HG03571 (cell line): ENCODE measurements around the gene HBB.

Experiments used
- ATAC-seq: cut with Tn5 transposase; IDR thresholded peaks from one replicate; pipeline ENCODE4 v1.9.1; 2021; ENCODE audit not compliant: unreplicated experiment

The HBB gene

GRCh38 chr11:5228124-5228523 is 1.3 kb upstream of the HBB start:
- no peak for ATAC-seq

GRCh38 chr11:5227681-5228080 is 810 bp upstream of the HBB start:
- ATAC-seq, result no peak

- no peak for ATAC-seq
Measured at GRCh38 chr11:5225480-5225871, 1.4 kb downstream of the HBB start.

GRCh38 chr11:5224538-5225479 is 2.1 kb downstream of the HBB start:
- no peak for ATAC-seq

GRCh38 chr11:5223686-5224085 is 3.2 kb downstream of the HBB start:
- no peak for ATAC-seq

- ATAC-seq, result no peak
Measured at GRCh38 chr11:5223146-5223545, 3.7 kb downstream of the HBB start.

GRCh38 chr11:5210376-5210885 is 16.4 kb downstream of the HBB start:
- ATAC-seq, result no peak

- no peak for ATAC-seq
Measured at GRCh38 chr11:5204787-5205186, 22.1 kb downstream of the HBB start.

GRCh38 chr11:5203366-5203765 is 23.5 kb downstream of the HBB start:
- ATAC-seq, result no peak

GRCh38 chr11:5200582-5200981 is 26.3 kb downstream of the HBB start, which contains the start of gene OR51V1:
Gene OR51V1, minus strand, starts transcription at chr11:5200682. Its CDS starts 0 bp downstream, at chr11:5200682.
- no peak for ATAC-seq

- ATAC-seq, result no peak
Measured at GRCh38 chr11:5198285-5198684, 28.6 kb downstream of the HBB start.

- ATAC-seq, result no peak
Measured at GRCh38 chr11:5197536-5197935, 29.3 kb downstream of the HBB start.

GRCh38 chr11:5196731-5197130 is 30.1 kb downstream of the HBB start:
- ATAC-seq, result no peak

GRCh38 chr11:5196067-5196466 is 30.8 kb downstream of the HBB start:
- no peak for ATAC-seq

- ATAC-seq, result no peak
Measured at GRCh38 chr11:5192738-5193137, 34.1 kb downstream of the HBB start.

- ATAC-seq, result no peak
Measured at GRCh38 chr11:5188201-5188600, 38.7 kb downstream of the HBB start.

GRCh38 chr11:5178046-5178837 is 48.6 kb downstream of the HBB start:
- ATAC-seq, result no peak
